DOHH2 (cell line): ENCODE results near the gene TMEM272.

Experiments
- CTCF ChIP-seq: fragments of 200-600 bp; sonication (generic); IDR thresholded peaks from one replicate; pipeline ENCODE4 v1.5.1; 2014; ENCODE audit warnings: antibody characterized with exemption, mild to moderate bottlenecking, low read depth, low read length; ENCODE audit not compliant: poor library complexity, severe bottlenecking
- EZH2phosphoT487 ChIP-seq: fragments of 200-600 bp; sonication (generic); IDR thresholded peaks from 2 replicates; pipeline ENCODE4 v1.6.1; 2017; ENCODE audit warnings: borderline replicate concordance, mild to moderate bottlenecking, antibody characterized with exemption, low read length, moderate library complexity, mixed read lengths

GRCh38 chr13:51765142-51765515 lies 79.8 kb downstream of the TMEM272 start:
- TF ChIP-seq EZH2phosphoT487 (no peak), CTCF (no peak)
